HCT116 (cell line): ENCODE measurements around the gene CAMKMT. TPM values are rescaled to one million over a fixed set of nuclear protein-coding genes. Genes with fewer than 3 reads are reported as not detected.

ENCODE experiments used
- ATAC-seq: fragments of 200-7000 bp; cut with Tn5 transposase; 2 replicates; pipeline ENCODE4 v1.9.1; 2020; ENCODE audit warnings: mild to moderate bottlenecking, moderate library complexity
- BruUV-seq: library from RNA; stranded (reverse); fragments of 400-500 nt; replicated peaks from 2 replicates; lab custom pipeline; 2021; lab: Mats Ljungman, UMichigan
- CTCF ChIA-PET: fragments of 300-600 bp; sonication (Branson Sonifier 250); formaldehyde crosslinking; loops from one replicate; lab custom pipeline; 2021; ENCODE audit warnings: antibody characterized with exemption; lab: Charles Lee
- POLR2A ChIA-PET: fragments of 300-600, 350-600 bp; sonication (Branson Sonifier 250); formaldehyde crosslinking; loops from one replicate; lab custom pipeline; 2021; ENCODE audit warnings: antibody characterized with exemption; lab: Charles Lee
- RAD21 ChIA-PET, 2 experiments: fragments of 300-600 bp; sonication (Branson Sonifier 250); formaldehyde crosslinking; loops; one replicate each; lab custom pipeline; 2023; ENCODE audit warnings: low total read pairs in 2 of 2; ENCODE audit not compliant: uncharacterized antibody in 2 of 2, unreplicated experiment in 2 of 2, low non-redundant PET in 1 of 2; lab: Charles Lee
- DNase-seq: peaks from one replicate; pipeline ENCODE4 v3.0.0-alpha.2; 2010; ENCODE audit warnings: low read depth, low spot score
- H2AFZ ChIP-seq: fragments of 200-600 bp; shearing (Covaris generic), sonication (generic); 2 replicates; pipeline ENCODE4 v1.6.1; 2017; ENCODE audit warnings: low read depth, mixed run types, mixed read lengths, antibody characterized with exemption, low read length; ENCODE audit not compliant: poor library complexity, severe bottlenecking
- H3K27ac ChIP-seq: 2 replicates; pipeline ENCODE4 v1.5.1; 2012; ENCODE audit warnings: low read depth, low read length
- H3K27me3 ChIP-seq: fragments of 200-600 bp; sonication (generic); 2 replicates; pipeline ENCODE4 v1.6.1; 2016; ENCODE audit warnings: mixed run types, low read length, mixed read lengths; ENCODE audit not compliant: insufficient read depth
- H3K36me3 ChIP-seq, 2 experiments: fragments of 200-500 bp in 1 of 2; fragments of 200-600 bp in 1 of 2; sonication (Bioruptor generic) in 1 of 2; sonication (generic) in 1 of 2; 2 replicates each; pipeline versions ENCODE4 v1.5.1 to v1.6.1; 2014 to 2016; ENCODE audit warnings: low read length in 2 of 2, inconsistent platforms in 1 of 2, mixed read lengths in 1 of 2, mixed run types in 1 of 2; ENCODE audit not compliant: insufficient read depth in 2 of 2, control insufficient read depth in 1 of 2
- H3K4me1 ChIP-seq, 2 experiments: fragments of 200-600 bp in 1 of 2; sonication (generic) in 1 of 2; 2 replicates each; pipeline versions ENCODE4 v1.5.1 to v1.6.1; 2012 to 2017; ENCODE audit warnings: low read length in 2 of 2, inconsistent platforms in 1 of 2, mild to moderate bottlenecking in 1 of 2, mixed read lengths in 1 of 2, mixed run types in 1 of 2, moderate library complexity in 1 of 2; ENCODE audit not compliant: insufficient read depth in 2 of 2, control insufficient read depth in 1 of 2
- H3K4me2 ChIP-seq: fragments of 200-600 bp; sonication (generic); 2 replicates; pipeline ENCODE4 v1.6.1; 2017; ENCODE audit warnings: mixed run types, low read length, mixed read lengths
- H3K4me3 ChIP-seq, 2 experiments: fragments of 200-600 bp in 1 of 2; sonication (generic) in 1 of 2; replicated peaks in 1 of 2; 2 replicates each; pipeline ENCODE4 v1.5.1; 2011 to 2016; ENCODE audit warnings: low read length in 2 of 2, control low read depth in 1 of 2, low read depth in 1 of 2, mild to moderate bottlenecking in 1 of 2, mixed read lengths in 1 of 2, mixed run types in 1 of 2
- H3K79me2 ChIP-seq: fragments of 200-600 bp; sonication (generic); 2 replicates; pipeline ENCODE4 v1.6.1; 2017; ENCODE audit warnings: mild to moderate bottlenecking, mixed run types, low read length, moderate library complexity, mixed read lengths; ENCODE audit not compliant: insufficient read depth
- H3K9ac ChIP-seq: fragments of 200-600 bp; sonication (generic); 2 replicates; pipeline ENCODE4 v1.6.1; 2016; ENCODE audit warnings: low read length, mixed read lengths
- H3K9me2 ChIP-seq: fragments of 200-600 bp; sonication (generic), shearing (Covaris generic); 2 replicates; pipeline ENCODE4 v1.6.1; 2017; ENCODE audit warnings: mixed run types, mild to moderate bottlenecking, moderate library complexity; ENCODE audit not compliant: insufficient read depth
- H3K9me3 ChIP-seq, 2 experiments: fragments of 200-500 bp in 1 of 2; fragments of 200-600 bp in 1 of 2; sonication (Bioruptor generic) in 1 of 2; sonication (generic) in 1 of 2; 2 replicates each; pipeline ENCODE4 v1.6.1; 2014 to 2017; ENCODE audit warnings: low read length in 2 of 2, mixed read lengths in 2 of 2, inconsistent platforms in 1 of 2, low read depth in 1 of 2, mild to moderate bottlenecking in 1 of 2, mixed run types in 1 of 2, moderate library complexity in 1 of 2; ENCODE audit not compliant: control insufficient read depth in 1 of 2, insufficient read depth in 1 of 2
- H4K20me1 ChIP-seq: fragments of 200-600 bp; sonication (generic), shearing (Covaris generic); 2 replicates; pipeline ENCODE4 v1.6.1; 2017; ENCODE audit warnings: mixed run types, mild to moderate bottlenecking, moderate library complexity; ENCODE audit not compliant: insufficient read depth
- CBX3 ChIP-seq: IDR thresholded peaks from 2 replicates; pipeline ENCODE4 v1.6.1; 2012; ENCODE audit warnings: low read depth
- CEBPB ChIP-seq: IDR thresholded peaks from 2 replicates; pipeline ENCODE4 v1.6.1; 2012; ENCODE audit warnings: low read depth
- ELF1 ChIP-seq: IDR thresholded peaks from 2 replicates; pipeline ENCODE4 v1.6.1; 2012; ENCODE audit warnings: low read depth, borderline replicate concordance
- EZH2 ChIP-seq: fragments of 200-600 bp; sonication (generic); IDR thresholded peaks from 2 replicates; pipeline ENCODE4 v1.6.1; 2017; ENCODE audit warnings: antibody characterized with exemption, mixed run types
- EZH2phosphoT487 ChIP-seq: fragments of 200-600 bp; IDR thresholded peaks from 2 replicates; pipeline ENCODE4 v1.6.1; 2018; ENCODE audit warnings: antibody characterized with exemption, borderline replicate concordance
- FOSL1 ChIP-seq: IDR thresholded peaks from 2 replicates; pipeline ENCODE4 v1.6.1; 2012; ENCODE audit warnings: low read depth
- JUND ChIP-seq: IDR thresholded peaks from 2 replicates; pipeline ENCODE4 v1.6.1; 2012
- POLR2A ChIP-seq: IDR thresholded peaks from 2 replicates; pipeline ENCODE4 v1.7.0; 2011; ENCODE audit warnings: borderline replicate concordance; ENCODE audit not compliant: insufficient read depth, insufficient read length; ENCODE audit errors: extremely low read depth
- POLR2AphosphoS5 ChIP-seq: IDR thresholded peaks from 2 replicates; pipeline ENCODE4 v1.6.1; 2011; ENCODE audit warnings: mild to moderate bottlenecking, low read depth, low read length, moderate library complexity
- SIN3A ChIP-seq: IDR thresholded peaks from 2 replicates; pipeline ENCODE4 v1.6.1; 2012; ENCODE audit warnings: low read depth
- SRF ChIP-seq: IDR thresholded peaks from 2 replicates; pipeline ENCODE4 v1.6.1; 2012; ENCODE audit warnings: low read depth
- TCF7L2 ChIP-seq: IDR thresholded peaks from 2 replicates; pipeline ENCODE4 v1.7.0; 2011; ENCODE audit warnings: borderline replicate concordance, inconsistent platforms; ENCODE audit not compliant: insufficient read depth, insufficient read length; ENCODE audit errors: extremely low read depth
- YY1 ChIP-seq: IDR thresholded peaks from 2 replicates; pipeline ENCODE4 v1.6.1; 2011; ENCODE audit warnings: low read length, low read depth, moderate library complexity, mild to moderate bottlenecking; ENCODE audit not compliant: insufficient replicate concordance; ENCODE audit errors: extremely low read depth
- ZFX ChIP-seq: fragments of 450-650 bp; IDR thresholded peaks from 2 replicates; pipeline ENCODE4 v1.6.1; 2017
- intact Hi-C: fragments of 100-400 bp; cut with micrococcal nuclease; formaldehyde crosslinking; loops from 2 replicates; pipeline ENCODE4 v1.10.0; 2022
- total RNA-seq: library from RNA; stranded (reverse); gene quantifications from one replicate; pipeline ENCODE4 v1.2.1, GENCODE V29; 2021; ENCODE audit not compliant: unreplicated experiment
- TF ChIP-seq, protein P1 (sequence below): IDR thresholded peaks from 2 replicates; pipeline ENCODE4 v1.6.1; 2012
- TF ChIP-seq, protein P2 (sequence below): IDR thresholded peaks from 2 replicates; pipeline ENCODE4 v1.6.1; 2012
- TF ChIP-seq, protein P3 (sequence below): IDR thresholded peaks from 2 replicates; pipeline ENCODE4 v1.6.1; 2012; ENCODE audit warnings: low read depth
- TF ChIP-seq, protein P4 (sequence below): IDR thresholded peaks from 2 replicates; pipeline ENCODE4 v1.6.1; 2011; ENCODE audit warnings: mild to moderate bottlenecking, low read length, moderate library complexity; ENCODE audit not compliant: insufficient replicate concordance; ENCODE audit errors: extremely low read depth

CAMKMT gene
- total RNA-seq, 1 experiment from 2014 or later = 10.6 TPM

DNA sequence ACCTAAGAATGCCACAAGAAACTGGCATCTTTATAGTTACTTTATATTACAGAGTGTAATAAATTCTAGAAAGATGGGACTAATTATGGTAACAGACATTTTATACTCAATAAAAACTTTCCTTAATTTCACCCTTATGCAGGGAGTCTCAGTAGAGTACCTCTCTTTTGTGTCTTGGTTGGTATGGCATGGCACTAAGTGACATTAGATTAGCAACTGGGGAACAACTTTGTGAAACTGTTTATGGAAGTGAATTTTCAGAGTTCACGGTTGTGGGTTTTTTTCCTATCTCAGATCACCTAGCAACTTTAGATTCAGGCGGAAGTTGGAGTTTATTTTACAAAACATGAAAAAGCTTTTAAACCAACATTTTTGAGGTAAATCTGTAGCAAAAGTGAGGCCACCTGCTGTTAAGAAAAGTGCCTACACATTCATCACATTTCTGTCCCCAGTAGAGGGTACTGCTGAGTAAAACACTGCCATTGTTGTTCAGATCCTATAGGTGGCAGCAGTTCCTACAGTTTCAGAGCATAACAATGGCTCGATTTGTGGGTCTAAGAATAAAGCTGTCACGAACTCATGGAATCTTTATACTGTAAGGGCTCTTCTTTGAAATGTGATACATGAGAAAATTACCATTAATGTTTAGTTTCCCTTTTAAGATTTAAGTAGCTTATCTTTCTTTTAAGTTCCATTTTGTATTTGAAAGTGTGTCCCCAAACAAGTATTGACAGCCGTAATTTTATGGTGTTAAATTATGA, 117.6 kb downstream of the CAMKMT start:
- Histone ChIP-seq H3K9ac (no peak overlapping the region), H3K79me2 (no peaks in the 10 kb centered on the region), H3K27ac (no peak overlapping the region), H3K36me3 (no peaks in the 10 kb centered on the region), H2AFZ (peak overlapping the region; percentile 36), H3K4me2 (no peak overlapping the region), H3K4me1 (no peaks in the 10 kb centered on the region), H4K20me1 (no peaks in the 10 kb centered on the region), H3K9me2 (no peaks in the 10 kb centered on the region), H3K9me3 (no peaks in the 10 kb centered on the region), H3K4me3 (no peak overlapping the region), H3K27me3 (no peaks in the 10 kb centered on the region)
- ATAC-seq (peak; percentile 98), DNase-seq (peak; percentile 72)
- RAD21 ChIA-PET = interaction anchor here (0.6 to 1.2 kb wide), 7 partner anchors 87 to 476 kb away, joined by 3 to 9 read pairs (median 4); partner anchors contain the start of genes CAMKMT (in 1 of the 2) and PREPL (in 1 of the 2)
- POLR2A ChIA-PET = interaction anchor here (0.9 kb wide), 1 partner anchor 236 kb away, joined by 3 read pairs; no protein-coding TSS in a partner anchor
- CTCF ChIA-PET = interaction anchor here (0.6 to 3.4 kb wide), 44 partner anchors 9 to 494 kb away, joined by 3 to 42 read pairs (median 4); no protein-coding TSS in a partner anchor
- intact Hi-C loops = loop anchor here (1.0 to 10.0 kb wide), 5 partner anchors 87 to 605 kb away; no protein-coding TSS in a partner anchor
- BruUV-seq = no TSS peak
- TF ChIP-seq, protein P1, sequence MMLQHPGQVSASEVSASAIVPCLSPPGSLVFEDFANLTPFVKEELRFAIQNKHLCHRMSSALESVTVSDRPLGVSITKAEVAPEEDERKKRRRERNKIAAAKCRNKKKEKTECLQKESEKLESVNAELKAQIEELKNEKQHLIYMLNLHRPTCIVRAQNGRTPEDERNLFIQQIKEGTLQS = no peak
- TF ChIP-seq EZH2phosphoT487 (no peak), YY1 (peak; percentile 50), ELF1 (no peak), FOSL1 (no peak), POLR2AphosphoS5 (no peak), SIN3A (no peak), SRF (no peak; the same call in 1 of the 2 replicates), EZH2 (no peak), CEBPB (no peak), JUND (no peak), ZFX (no peak), TCF7L2 (no peak), CBX3 (peak; percentile 83), POLR2A (no peak)
- TF ChIP-seq, protein P2, sequence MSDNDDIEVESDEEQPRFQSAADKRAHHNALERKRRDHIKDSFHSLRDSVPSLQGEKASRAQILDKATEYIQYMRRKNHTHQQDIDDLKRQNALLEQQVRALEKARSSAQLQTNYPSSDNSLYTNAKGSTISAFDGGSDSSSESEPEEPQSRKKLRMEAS = 0 out of 2 replicates have a peak, but pooled peaks have one; percentile 24
- TF ChIP-seq, protein P3, sequence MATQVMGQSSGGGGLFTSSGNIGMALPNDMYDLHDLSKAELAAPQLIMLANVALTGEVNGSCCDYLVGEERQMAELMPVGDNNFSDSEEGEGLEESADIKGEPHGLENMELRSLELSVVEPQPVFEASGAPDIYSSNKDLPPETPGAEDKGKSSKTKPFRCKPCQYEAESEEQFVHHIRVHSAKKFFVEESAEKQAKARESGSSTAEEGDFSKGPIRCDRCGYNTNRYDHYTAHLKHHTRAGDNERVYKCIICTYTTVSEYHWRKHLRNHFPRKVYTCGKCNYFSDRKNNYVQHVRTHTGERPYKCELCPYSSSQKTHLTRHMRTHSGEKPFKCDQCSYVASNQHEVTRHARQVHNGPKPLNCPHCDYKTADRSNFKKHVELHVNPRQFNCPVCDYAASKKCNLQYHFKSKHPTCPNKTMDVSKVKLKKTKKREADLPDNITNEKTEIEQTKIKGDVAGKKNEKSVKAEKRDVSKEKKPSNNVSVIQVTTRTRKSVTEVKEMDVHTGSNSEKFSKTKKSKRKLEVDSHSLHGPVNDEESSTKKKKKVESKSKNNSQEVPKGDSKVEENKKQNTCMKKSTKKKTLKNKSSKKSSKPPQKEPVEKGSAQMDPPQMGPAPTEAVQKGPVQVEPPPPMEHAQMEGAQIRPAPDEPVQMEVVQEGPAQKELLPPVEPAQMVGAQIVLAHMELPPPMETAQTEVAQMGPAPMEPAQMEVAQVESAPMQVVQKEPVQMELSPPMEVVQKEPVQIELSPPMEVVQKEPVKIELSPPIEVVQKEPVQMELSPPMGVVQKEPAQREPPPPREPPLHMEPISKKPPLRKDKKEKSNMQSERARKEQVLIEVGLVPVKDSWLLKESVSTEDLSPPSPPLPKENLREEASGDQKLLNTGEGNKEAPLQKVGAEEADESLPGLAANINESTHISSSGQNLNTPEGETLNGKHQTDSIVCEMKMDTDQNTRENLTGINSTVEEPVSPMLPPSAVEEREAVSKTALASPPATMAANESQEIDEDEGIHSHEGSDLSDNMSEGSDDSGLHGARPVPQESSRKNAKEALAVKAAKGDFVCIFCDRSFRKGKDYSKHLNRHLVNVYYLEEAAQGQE = no peak
- TF ChIP-seq, protein P4, sequence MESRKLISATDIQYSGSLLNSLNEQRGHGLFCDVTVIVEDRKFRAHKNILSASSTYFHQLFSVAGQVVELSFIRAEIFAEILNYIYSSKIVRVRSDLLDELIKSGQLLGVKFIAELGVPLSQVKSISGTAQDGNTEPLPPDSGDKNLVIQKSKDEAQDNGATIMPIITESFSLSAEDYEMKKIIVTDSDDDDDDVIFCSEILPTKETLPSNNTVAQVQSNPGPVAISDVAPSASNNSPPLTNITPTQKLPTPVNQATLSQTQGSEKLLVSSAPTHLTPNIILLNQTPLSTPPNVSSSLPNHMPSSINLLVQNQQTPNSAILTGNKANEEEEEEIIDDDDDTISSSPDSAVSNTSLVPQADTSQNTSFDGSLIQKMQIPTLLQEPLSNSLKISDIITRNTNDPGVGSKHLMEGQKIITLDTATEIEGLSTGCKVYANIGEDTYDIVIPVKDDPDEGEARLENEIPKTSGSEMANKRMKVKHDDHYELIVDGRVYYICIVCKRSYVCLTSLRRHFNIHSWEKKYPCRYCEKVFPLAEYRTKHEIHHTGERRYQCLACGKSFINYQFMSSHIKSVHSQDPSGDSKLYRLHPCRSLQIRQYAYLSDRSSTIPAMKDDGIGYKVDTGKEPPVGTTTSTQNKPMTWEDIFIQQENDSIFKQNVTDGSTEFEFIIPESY = no peak
